ENCODE data around the gene PDGFC.

PDGFC gene

GRCh38 chr4:156732634-156733033, 239.0 kb downstream of the PDGFC start:
- no peak for DNase-seq

GRCh38 chr4:156729416-156729815, 242.2 kb downstream of the PDGFC start:
- no peak for DNase-seq

DNA sequence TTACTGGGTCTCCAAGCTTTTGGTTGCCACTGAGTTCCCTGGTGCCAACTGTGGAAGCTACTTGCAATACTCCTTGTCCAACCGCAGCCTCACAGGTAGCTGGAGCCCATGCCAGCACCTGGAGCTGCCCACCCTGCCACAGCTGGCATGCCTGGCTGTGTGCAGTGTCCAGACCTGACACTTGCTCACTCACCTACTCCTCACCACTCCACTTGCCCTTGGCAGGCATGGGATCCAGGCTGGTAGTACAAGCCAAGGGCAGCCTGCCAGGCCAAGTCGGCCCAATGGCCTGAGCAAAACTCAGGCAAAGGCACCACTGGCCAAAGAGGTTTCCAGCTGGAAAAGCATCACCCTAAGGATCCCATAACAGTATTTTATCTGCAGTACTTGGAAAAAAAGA, 246.3 kb downstream of the PDGFC start:
- DNase-seq = no peak

DNA sequence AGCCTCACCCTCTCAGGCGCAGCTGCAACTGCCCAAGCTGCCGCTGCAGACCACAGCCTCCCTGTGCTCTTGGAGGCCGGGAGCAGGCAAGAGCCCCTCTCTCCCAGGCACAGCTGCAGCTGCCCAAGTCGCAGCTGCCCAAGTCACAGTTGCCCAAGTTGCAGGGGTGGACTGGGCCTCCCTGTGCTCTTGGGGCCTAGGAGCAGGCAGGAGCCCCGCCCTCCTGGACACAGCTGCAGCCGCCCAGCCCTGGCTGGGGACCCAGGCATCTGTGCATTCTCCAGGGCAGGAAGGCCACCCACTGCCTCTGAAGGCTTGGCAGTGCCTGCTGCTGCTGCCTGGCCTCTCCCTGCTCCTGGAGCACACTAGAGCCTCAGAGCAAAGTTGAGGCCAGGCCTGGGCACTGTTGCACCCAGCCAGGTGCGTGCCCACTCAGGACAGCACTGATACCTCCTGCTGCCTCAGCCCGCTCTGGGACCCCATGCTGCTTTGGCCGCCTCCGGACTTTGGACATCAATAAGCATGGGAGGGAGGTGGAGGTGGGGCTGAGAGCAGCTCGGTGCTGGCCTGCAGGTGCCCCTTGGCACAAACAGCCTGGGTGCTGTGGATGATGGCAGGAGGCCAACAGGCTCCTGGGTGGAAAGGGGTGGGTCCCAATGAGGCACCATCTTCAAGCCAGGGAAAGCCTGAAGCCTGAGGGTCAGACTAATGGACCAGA, 247.5 kb downstream of the PDGFC start:
- DNase-seq = no peak

- no peak for DNase-seq
These were observed 253.4 kb downstream of the PDGFC start for GRCh38 chr4:156718226-156718625.

GRCh38 chr4:156711193-156711590, 260.4 kb downstream of the PDGFC start:
- DNase-seq = no peak

Data from retina (tissue), 1 donor.